ENCODE results near the gene NFE2L2. TPM values are rescaled to one million over a fixed set of nuclear protein-coding genes. Genes with fewer than 3 reads are reported as not detected.

The NFE2L2 gene
- total and polyA plus RNA-seq, 9 of the 15 experiments (the other 6 are each of a cell fraction or from before 2014, with no cell fraction given), result 29.3 to 120 (median 59.3) TPM

GRCh38 chr2:177263451-177264208 lies 897 bp downstream of the NFE2L2 start (continued):
- TF ChIP-seq MGA (IDR thresholded peaks at IDR 0.05), result peak; percentile 69
- TF ChIP-seq CBX5 (IDR thresholded peaks at IDR 0.05; ENCODE audit: borderline replicate concordance, low read depth), result peak; percentile 93
- peak; percentile 89 for TF ChIP-seq DACH1 (IDR thresholded peaks at IDR 0.05; ENCODE audit: partially characterized antibody)
- 0 out of 2 replicates have a peak, but pooled peaks have one; percentile 64 for TF ChIP-seq HLTF (IDR thresholded peaks at IDR 0.05)
- peak; percentile 88 for TF ChIP-seq ZNF592 (IDR thresholded peaks at IDR 0.05)
- TF ChIP-seq RBFOX2 (IDR thresholded peaks at IDR 0.05; ENCODE audit: low read depth, low read length), result peak; percentile 91
- TF ChIP-seq ARID1B (IDR thresholded peaks at IDR 0.05), result peak; percentile 75
- peak; percentile 82 for TF ChIP-seq CHAMP1 (IDR thresholded peaks at IDR 0.05)
- peak; percentile 81 for TF ChIP-seq L3MBTL2 (IDR thresholded peaks at IDR 0.05)

Measured in K562 (cell line).